Measurements from ENCODE around the gene CHAT.

CHAT gene

GRCh38 chr10:49613882-49614241, at the start of gene CHAT:
CHAT (plus strand) TSS chr10:49614037; CDS start chr10:49614190, 153 bp downstream.
- TF ChIP-seq ZFX (IDR thresholded peaks at IDR 0.05) = no peak
- TF ChIP-seq, protein P1, sequence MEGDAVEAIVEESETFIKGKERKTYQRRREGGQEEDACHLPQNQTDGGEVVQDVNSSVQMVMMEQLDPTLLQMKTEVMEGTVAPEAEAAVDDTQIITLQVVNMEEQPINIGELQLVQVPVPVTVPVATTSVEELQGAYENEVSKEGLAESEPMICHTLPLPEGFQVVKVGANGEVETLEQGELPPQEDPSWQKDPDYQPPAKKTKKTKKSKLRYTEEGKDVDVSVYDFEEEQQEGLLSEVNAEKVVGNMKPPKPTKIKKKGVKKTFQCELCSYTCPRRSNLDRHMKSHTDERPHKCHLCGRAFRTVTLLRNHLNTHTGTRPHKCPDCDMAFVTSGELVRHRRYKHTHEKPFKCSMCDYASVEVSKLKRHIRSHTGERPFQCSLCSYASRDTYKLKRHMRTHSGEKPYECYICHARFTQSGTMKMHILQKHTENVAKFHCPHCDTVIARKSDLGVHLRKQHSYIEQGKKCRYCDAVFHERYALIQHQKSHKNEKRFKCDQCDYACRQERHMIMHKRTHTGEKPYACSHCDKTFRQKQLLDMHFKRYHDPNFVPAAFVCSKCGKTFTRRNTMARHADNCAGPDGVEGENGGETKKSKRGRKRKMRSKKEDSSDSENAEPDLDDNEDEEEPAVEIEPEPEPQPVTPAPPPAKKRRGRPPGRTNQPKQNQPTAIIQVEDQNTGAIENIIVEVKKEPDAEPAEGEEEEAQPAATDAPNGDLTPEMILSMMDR (conservative IDR thresholded peaks at IDR 0.05) = no peak
- no peak within 1 kb of the TSS for H3K27ac ChIP-seq

GRCh38 chr10:49564461-49565009, 49.3 kb upstream of the CHAT start:
- TF ChIP-seq ZFX (IDR thresholded peaks at IDR 0.05) = no peak
- TF ChIP-seq, protein P1 (conservative IDR thresholded peaks at IDR 0.05) = no peak
- H3K27ac ChIP-seq = no peak overlapping the region

- H3K27ac ChIP-seq = no peak overlapping the region
- TF ChIP-seq, protein P1 (conservative IDR thresholded peaks at IDR 0.05) = no peak
- TF ChIP-seq ZFX (IDR thresholded peaks at IDR 0.05) = no peak
These were observed 46.0 kb upstream of the CHAT start for GRCh38 chr10:49567810-49568209.

DNA sequence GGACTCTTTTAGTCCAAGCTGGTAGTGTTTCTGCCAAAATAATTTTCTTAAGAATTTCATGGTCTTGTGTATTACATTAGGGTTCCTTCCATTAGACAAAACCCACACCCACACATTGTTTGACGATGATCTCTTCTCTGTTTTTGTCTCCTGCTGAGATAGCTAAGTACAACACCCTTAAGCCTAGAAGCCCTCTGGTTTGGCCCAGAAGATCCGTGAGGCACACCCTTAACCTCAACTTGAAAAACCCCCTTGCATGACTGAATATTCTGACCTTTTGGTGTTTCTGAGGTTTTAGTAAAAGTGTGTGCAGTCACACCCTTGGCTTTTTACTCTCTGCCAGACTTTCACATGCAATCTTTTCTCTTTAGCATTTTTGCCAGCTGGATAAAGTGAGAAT, 45.6 kb upstream of the CHAT start:
- no peak overlapping the region for H3K27ac ChIP-seq
- no peak for TF ChIP-seq ZFX (IDR thresholded peaks at IDR 0.05)

DNA sequence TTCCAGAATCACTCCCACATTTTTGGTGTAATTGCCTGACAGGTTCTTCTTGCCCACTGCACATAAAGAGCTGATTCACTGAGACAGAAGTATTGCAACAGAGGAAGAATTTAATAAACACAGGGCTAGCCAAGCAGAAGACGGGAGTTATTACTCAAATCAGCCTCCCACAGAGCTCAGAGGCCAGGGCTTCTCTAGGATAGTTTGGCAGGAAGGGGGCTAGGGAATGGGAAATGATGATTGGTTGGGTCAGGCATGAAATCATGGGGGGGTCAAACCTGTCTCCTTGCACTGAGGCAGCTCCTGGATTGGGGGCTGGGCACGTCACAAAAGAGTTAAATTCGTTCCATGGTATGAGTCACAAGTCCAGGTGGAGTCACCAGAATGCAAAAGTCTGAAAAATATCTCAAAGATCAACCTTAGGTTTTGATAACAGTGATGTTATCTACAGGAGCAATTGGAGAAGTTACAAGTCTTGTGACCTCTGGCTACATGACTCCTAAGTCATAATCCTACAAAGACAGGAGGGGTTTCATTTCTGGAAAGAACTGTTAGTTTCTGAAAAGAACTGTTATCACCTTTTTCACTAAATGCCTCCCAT, 44.7 kb upstream of the CHAT start:
- no peak overlapping the region for H3K27ac ChIP-seq
- no peak for TF ChIP-seq ZFX (IDR thresholded peaks at IDR 0.05)
- TF ChIP-seq, protein P1 (conservative IDR thresholded peaks at IDR 0.05) = no peak

DNA sequence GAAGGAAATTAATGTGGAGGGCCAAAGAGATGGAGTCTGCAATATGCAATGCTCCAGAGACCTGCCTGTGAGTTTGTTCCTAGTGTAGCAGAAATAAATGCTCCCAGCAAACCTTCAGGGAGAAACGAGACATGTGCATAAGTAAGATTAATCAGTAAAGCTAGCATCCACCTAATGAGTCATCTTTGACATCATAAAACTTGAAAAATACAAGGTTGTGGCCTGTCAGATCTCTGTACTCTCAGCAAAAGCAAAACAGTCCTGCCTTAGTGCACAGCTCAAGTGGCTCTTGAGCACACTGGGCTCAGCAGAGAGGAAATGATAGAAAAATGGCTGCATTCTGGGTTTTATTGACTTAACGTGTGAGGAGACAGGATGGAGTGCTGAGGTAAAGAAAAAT, 42.4 kb upstream of the CHAT start:
- no peak overlapping the region for H3K27ac ChIP-seq
- no peak for TF ChIP-seq ZFX (IDR thresholded peaks at IDR 0.05)
- TF ChIP-seq, protein P1 (conservative IDR thresholded peaks at IDR 0.05) = no peak

- no peak overlapping the region for H3K27ac ChIP-seq
- TF ChIP-seq, protein P1 (conservative IDR thresholded peaks at IDR 0.05) = no peak
- TF ChIP-seq ZFX (IDR thresholded peaks at IDR 0.05) = no peak
These were observed 41.2 kb upstream of the CHAT start for GRCh38 chr10:49572594-49573114.

All from C4-2B (cell line).